Endothelial cell of umbilical vein (primary cell): Measurements from ENCODE around the gene LOXL1. TPM values are rescaled to one million over a fixed set of nuclear protein-coding genes. Genes with fewer than 3 reads are reported as not detected.
A peak's percentile ranks its signal among the peaks of the same experiment; 100 is the strongest.

Experiments used
- BruUV-seq: library from RNA; stranded (reverse); fragments of 400-500 nt; replicated peaks from 2 replicates; lab custom pipeline; 2021; lab: Mats Ljungman, UMichigan
- CTCF ChIA-PET: fragments of 300-600, 350-600 bp; sonication (Branson Sonifier 250); formaldehyde crosslinking; loops from one replicate; lab custom pipeline; 2021; ENCODE audit warnings: antibody characterized with exemption, inconsistent platforms; lab: Charles Lee
- POLR2A ChIA-PET: fragments of 300-600, 350-600 bp; sonication (Branson Sonifier 250); formaldehyde crosslinking; loops from one replicate; lab custom pipeline; 2021; ENCODE audit warnings: antibody characterized with exemption, inconsistent platforms; lab: Charles Lee
- DNase-seq: peaks from one replicate; pipeline ENCODE4 v3.0.0-alpha.2; 2011; ENCODE audit warnings: low read depth, low spot score
- FAIRE-seq: peaks from 2 replicates; lab custom pipeline; 2011; peaks lifted over from hg19 to GRCh38; lab: Jason Lieb, UNC
- H2AFZ ChIP-seq: 2 replicates; pipeline ENCODE4 v1.6.0; 2012; ENCODE audit warnings: low read depth, low read length, control low read depth, inconsistent platforms
- H3K27ac ChIP-seq: 2 replicates; pipeline ENCODE4 v1.5.1; 2011; ENCODE audit warnings: low read depth, mild to moderate bottlenecking, control low read depth, low read length, moderate library complexity; ENCODE audit not compliant: insufficient read depth
- H3K27me3 ChIP-seq, 2 experiments: 2 replicates each; pipeline versions ENCODE4 v1.6.0 to v1.6.1; 2011; ENCODE audit warnings: low read length in 2 of 2, mixed read lengths in 1 of 2; ENCODE audit not compliant: control insufficient read depth in 2 of 2, insufficient read depth in 2 of 2
- H3K36me3 ChIP-seq, 2 experiments: 2 replicates in 1 of 2; 3 replicates in 1 of 2; pipeline ENCODE4 v1.5.1; 2011; ENCODE audit warnings: low read length in 2 of 2, mild to moderate bottlenecking in 1 of 2, moderate library complexity in 1 of 2; ENCODE audit not compliant: control insufficient read depth in 2 of 2, insufficient read depth in 2 of 2; ENCODE audit errors: extremely low read depth in 1 of 2
- H3K4me1 ChIP-seq: 3 replicates; pipeline ENCODE4 v1.5.1; 2011; ENCODE audit warnings: mild to moderate bottlenecking, low read length; ENCODE audit not compliant: control insufficient read depth, insufficient read depth; ENCODE audit errors: extremely low read depth
- H3K4me2 ChIP-seq: 2 replicates; pipeline ENCODE4 v1.6.1; 2011; ENCODE audit warnings: low read length, control low read depth, mixed read lengths; ENCODE audit not compliant: insufficient read depth
- H3K4me3 ChIP-seq, 3 experiments: fragments of 200-600 bp in 1 of 3; sonication (generic), shearing (Covaris generic) in 1 of 3; replicated peaks in 1 of 3; 2 replicates each; pipeline ENCODE4 v1.5.1; 2011 to 2016; ENCODE audit warnings: control low read depth in 3 of 3, low read length in 3 of 3, mild to moderate bottlenecking in 2 of 3, inconsistent platforms in 1 of 3, low read depth in 1 of 3, moderate library complexity in 1 of 3; ENCODE audit not compliant: insufficient read depth in 1 of 3
- H3K79me2 ChIP-seq: 2 replicates; pipeline ENCODE4 v1.6.0; 2012; ENCODE audit warnings: low read length, inconsistent platforms; ENCODE audit not compliant: control insufficient read depth, insufficient read depth
- H3K9ac ChIP-seq: replicated peaks from 2 replicates; pipeline ENCODE3; 2011; ENCODE audit warnings: low read length, control low read depth; ENCODE audit not compliant: insufficient read depth; ENCODE audit errors: extremely low read depth
- H3K9me1 ChIP-seq: replicated peaks from 3 replicates; pipeline ENCODE4 v1.6.0; 2011; ENCODE audit warnings: mild to moderate bottlenecking, low read length; ENCODE audit not compliant: control insufficient read depth, insufficient read depth; ENCODE audit errors: extremely low read depth
- H3K9me3 ChIP-seq: replicated peaks from 2 replicates; pipeline ENCODE4 v1.5.1; 2012; ENCODE audit warnings: low read length, inconsistent platforms; ENCODE audit not compliant: control insufficient read depth, insufficient read depth
- H4K20me1 ChIP-seq: replicated peaks from 2 replicates; pipeline ENCODE3; 2011; ENCODE audit warnings: mild to moderate bottlenecking, low read length; ENCODE audit not compliant: control insufficient read depth, insufficient read depth; ENCODE audit errors: extremely low read depth
- FOS ChIP-seq: IDR thresholded peaks from 2 replicates; pipeline ENCODE4 v1.6.1; 2011; ENCODE audit warnings: mild to moderate bottlenecking, low read length, moderate library complexity, borderline replicate concordance; ENCODE audit not compliant: insufficient read depth
- GATA2 ChIP-seq: IDR thresholded peaks from 2 replicates; pipeline ENCODE4 v1.7.0; 2011; ENCODE audit warnings: low read depth, mild to moderate bottlenecking, moderate library complexity, mixed read lengths, low read length; ENCODE audit not compliant: insufficient read length, insufficient read depth
- MYC ChIP-seq: IDR thresholded peaks from one replicate; pipeline ENCODE4 v1.6.1; 2011; ENCODE audit warnings: mild to moderate bottlenecking, low read depth, low read length
- POLR2AphosphoS5 ChIP-seq: IDR thresholded peaks from 2 replicates; pipeline ENCODE4 v1.6.1; 2012; ENCODE audit warnings: low read depth, mild to moderate bottlenecking, control low read depth, low read length, moderate library complexity; ENCODE audit not compliant: insufficient read depth
- dilution Hi-C: fragments of 300-500 bp; cut with MboI; formaldehyde crosslinking; loops from one replicate; pipeline ENCODE4 v1.15.0; 2019; ENCODE audit warnings: low sequenced_read_pairs; ENCODE audit not compliant: extremely low pct_ligation_motif_present
- intact Hi-C: fragments of 100-400 bp; cut with micrococcal nuclease; formaldehyde crosslinking; loops from one replicate; pipeline ENCODE4 v1.10.0; 2022
- polyA plus RNA-seq, 4 experiments: library from polyadenylated mRNA; depleted of rRNA in 3 of 4; stranded (reverse) in 3 of 4; unstranded in 1 of 4; fragments of >200 nt; gene quantifications; 2 replicates each; pipeline versions ENCODE4 v1.2.1 to v1.2.3, GENCODE V29; 2011 to 2012; ENCODE audit warnings: missing spikeins in 1 of 4
- total RNA-seq: library from RNA; stranded (reverse); gene quantifications from 2 replicates; pipeline ENCODE4 v1.2.3, GENCODE V29; 2021
- TF ChIP-seq, protein P1 (sequence below): IDR thresholded peaks from 2 replicates; pipeline ENCODE4 v1.6.1; 2011; ENCODE audit not compliant: insufficient read depth, insufficient read length
- TF ChIP-seq, protein P2 (sequence below), 2 donors: IDR thresholded peaks; 1 replicate in 1 of 2; 2 replicates in 1 of 2; pipeline ENCODE4 v1.5.1; 2011; ENCODE audit warnings: low read length in 2 of 2, mild to moderate bottlenecking in 2 of 2, moderate library complexity in 2 of 2, control low read depth in 1 of 2, inconsistent platforms in 1 of 2, low read depth in 1 of 2; ENCODE audit not compliant: insufficient read depth in 1 of 2; ENCODE audit errors: extremely low read depth in 1 of 2

The LOXL1 gene
- total and polyA plus RNA-seq, 2 donors (not counting 3 experiments of a cell fraction or from before 2014, with no cell fraction given) = 5.2 to 14.4 TPM

DNA sequence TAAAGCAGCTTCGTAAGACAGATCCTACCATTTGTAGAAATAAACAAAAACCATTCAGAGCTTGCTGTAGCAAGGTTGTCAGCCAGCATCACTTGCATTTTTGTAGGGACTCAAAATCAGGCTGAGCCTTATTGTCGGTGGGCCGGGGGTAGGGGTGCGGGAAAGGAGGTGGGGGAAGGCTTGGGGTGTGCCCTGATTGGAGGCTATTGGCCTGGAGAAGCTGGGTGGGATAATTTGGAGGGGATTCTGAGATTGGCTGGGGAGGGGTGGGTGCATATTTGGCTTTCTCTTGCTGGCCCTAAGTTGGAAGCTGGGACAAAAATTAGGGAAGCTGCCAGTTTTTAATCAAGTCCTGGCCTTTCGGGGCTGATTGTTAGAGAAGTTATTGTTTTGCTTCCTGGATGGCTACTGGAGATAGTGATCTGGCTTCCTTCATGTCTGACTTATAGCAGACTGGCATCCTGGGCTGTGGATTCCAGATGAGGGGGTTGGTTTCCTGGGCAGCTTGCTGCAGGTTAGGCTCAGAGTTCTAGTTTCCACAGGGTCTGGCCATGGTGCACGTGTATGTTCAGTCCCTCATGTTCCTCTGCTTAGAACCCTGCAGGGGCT, 43.0 kb downstream of the LOXL1 start:
- Histone ChIP-seq H3K4me2 (no peak overlapping the region), H3K36me3 (no peaks in the 10 kb centered on the region), H3K9ac (no peak overlapping the region), H3K4me1 (peaks cover 15% of the 10 kb centered on the region), H3K4me3 (no peak overlapping the region), H3K27ac (peak overlapping the region; percentile 41), H4K20me1 (no peaks in the 10 kb centered on the region), H2AFZ (peak overlapping the region; percentile 35), H3K9me3 (no peaks in the 10 kb centered on the region), H3K79me2 (no peaks in the 10 kb centered on the region), H3K27me3 (no peaks in the 10 kb centered on the region), H3K9me1 (no peaks in the 10 kb centered on the region)
- ChIA-PET CTCF (interaction anchor here (0.9 to 13.1 kb wide), 5 partner anchors 13 to 351 kb away, joined by 3 to 651 read pairs (median 3); no protein-coding TSS in a partner anchor), POLR2A (no interaction called here)
- no peak for FAIRE-seq
- no TSS peak for BruUV-seq
- dilution Hi-C loops = no loop called here
- intact Hi-C loops = no loop called here
- no peak for DNase-seq
- TF ChIP-seq, protein P1, sequence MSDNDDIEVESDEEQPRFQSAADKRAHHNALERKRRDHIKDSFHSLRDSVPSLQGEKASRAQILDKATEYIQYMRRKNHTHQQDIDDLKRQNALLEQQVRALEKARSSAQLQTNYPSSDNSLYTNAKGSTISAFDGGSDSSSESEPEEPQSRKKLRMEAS = no peak
- no peak for TF ChIP-seq FOS
- TF ChIP-seq, protein P2, sequence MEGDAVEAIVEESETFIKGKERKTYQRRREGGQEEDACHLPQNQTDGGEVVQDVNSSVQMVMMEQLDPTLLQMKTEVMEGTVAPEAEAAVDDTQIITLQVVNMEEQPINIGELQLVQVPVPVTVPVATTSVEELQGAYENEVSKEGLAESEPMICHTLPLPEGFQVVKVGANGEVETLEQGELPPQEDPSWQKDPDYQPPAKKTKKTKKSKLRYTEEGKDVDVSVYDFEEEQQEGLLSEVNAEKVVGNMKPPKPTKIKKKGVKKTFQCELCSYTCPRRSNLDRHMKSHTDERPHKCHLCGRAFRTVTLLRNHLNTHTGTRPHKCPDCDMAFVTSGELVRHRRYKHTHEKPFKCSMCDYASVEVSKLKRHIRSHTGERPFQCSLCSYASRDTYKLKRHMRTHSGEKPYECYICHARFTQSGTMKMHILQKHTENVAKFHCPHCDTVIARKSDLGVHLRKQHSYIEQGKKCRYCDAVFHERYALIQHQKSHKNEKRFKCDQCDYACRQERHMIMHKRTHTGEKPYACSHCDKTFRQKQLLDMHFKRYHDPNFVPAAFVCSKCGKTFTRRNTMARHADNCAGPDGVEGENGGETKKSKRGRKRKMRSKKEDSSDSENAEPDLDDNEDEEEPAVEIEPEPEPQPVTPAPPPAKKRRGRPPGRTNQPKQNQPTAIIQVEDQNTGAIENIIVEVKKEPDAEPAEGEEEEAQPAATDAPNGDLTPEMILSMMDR (IDR thresholded peaks at IDR 0.05; ENCODE audit: extremely low read depth in 1 of 2, insufficient read depth in 1 of 2, low read depth in 1 of 2, low read length in 2 of 2) = no peak
- TF ChIP-seq POLR2AphosphoS5 = peak; percentile 22
- TF ChIP-seq GATA2 = peak; percentile 89
- TF ChIP-seq MYC = no peak
